ENCODE data around the gene IER3.
A peak's percentile ranks its signal among the peaks of the same experiment; 100 is the strongest.

The IER3 gene

GRCh38 chr6:30787954-30788353, 43.6 kb upstream of the IER3 start:
- Histone ChIP-seq H3K27ac (peak overlapping the region in 1 of 2 donors; percentile 54), H3K9me3 (no peaks in the 10 kb centered on the region), H3K4me3 (no peak overlapping the region), H3K27me3 (no peaks in the 10 kb centered on the region), H3K4me1 (peaks cover 0 to 24% (median 3%) of the 10 kb centered on the region in 4 donors), H3K36me3 (no peaks in the 10 kb centered on the region)
- TF ChIP-seq CTCF (IDR thresholded peaks at IDR 0.05), result no peak
- DNase-seq, result peak in 1 of 2 donors; percentile 36
- intact Hi-C loops (cut with DNase I; ENCODE audit: low total_unique reads), result no loop called here

- Histone ChIP-seq H3K4me3 (no peak overlapping the region), H3K4me1 (peaks cover 4 to 53% (median 42%) of the 10 kb centered on the region in 4 donors), H3K9me3 (no peaks in the 10 kb centered on the region), H3K27ac (peak overlapping the region; percentile 78 to 89), H3K36me3 (no peaks in the 10 kb centered on the region), H3K27me3 (no peaks in the 10 kb centered on the region)
- intact Hi-C loops (cut with DNase I; ENCODE audit: low total_unique reads), result no loop called here
- no peak for DNase-seq
- no peak for TF ChIP-seq CTCF (IDR thresholded peaks at IDR 0.05)
Observed at GRCh38 chr6:30782425-30783014, 38.2 kb upstream of the IER3 start.

GRCh38 chr6:30781743-30782424, 37.5 kb upstream of the IER3 start:
- TF ChIP-seq CTCF (IDR thresholded peaks at IDR 0.05), result peak in 1 of 2 experiments; percentile 6
- H3K27ac ChIP-seq, result peak overlapping the region; percentile 78 to 89
- H3K9me3 ChIP-seq, result no peaks in the 10 kb centered on the region
- H3K4me1 ChIP-seq, result peaks cover 4 to 49% (median 42%) of the 10 kb centered on the region in 4 donors
- no peaks in the 10 kb centered on the region for H3K36me3 ChIP-seq
- no peak overlapping the region for H3K4me3 ChIP-seq
- H3K27me3 ChIP-seq, result no peaks in the 10 kb centered on the region
- DNase-seq, result peak; percentile 94 to 98
- intact Hi-C loops (cut with DNase I; ENCODE audit: low total_unique reads), result loop anchor here (1.0 kb wide), 1 partner anchor 39 kb away; no protein-coding TSS in a partner anchor

GRCh38 chr6:30781395-30781742, 37.0 kb upstream of the IER3 start:
- intact Hi-C loops (cut with DNase I; ENCODE audit: low total_unique reads), result loop anchor here (1.0 kb wide), 1 partner anchor 38 kb away; no protein-coding TSS in a partner anchor
- DNase-seq, result no peak
- Histone ChIP-seq H3K27ac (peak overlapping the region; percentile 78 to 89), H3K9me3 (no peaks in the 10 kb centered on the region), H3K27me3 (no peaks in the 10 kb centered on the region), H3K36me3 (no peaks in the 10 kb centered on the region), H3K4me3 (no peak overlapping the region), H3K4me1 (peaks cover 4 to 49% (median 42%) of the 10 kb centered on the region in 4 donors)
- TF ChIP-seq CTCF (IDR thresholded peaks at IDR 0.05), result no peak

- intact Hi-C loops (cut with DNase I; ENCODE audit: low total_unique reads), result no loop called here
- DNase-seq, result no peak
- H3K27ac ChIP-seq, result peak overlapping the region; percentile 78 to 89
Observed at GRCh38 chr6:30780642-30780920, 36.2 kb upstream of the IER3 start.

More at GRCh38 chr6:30780642-30780920, 36.2 kb upstream of the IER3 start:
- no peak for TF ChIP-seq CTCF (IDR thresholded peaks at IDR 0.05)
- Histone ChIP-seq H3K9me3 (no peaks in the 10 kb centered on the region), H3K4me3 (no peak overlapping the region), H3K36me3 (no peaks in the 10 kb centered on the region), H3K27me3 (no peaks in the 10 kb centered on the region), H3K4me1 (peaks cover 4 to 49% (median 42%) of the 10 kb centered on the region in 4 donors)
